GM19372 (cell line): ENCODE measurements around the gene TMEM63C.

ENCODE experiments used
- ATAC-seq: cut with Tn5 transposase; IDR thresholded peaks from one replicate; pipeline ENCODE4 v1.9.1; 2021; ENCODE audit warnings: mild to moderate bottlenecking, low read depth, moderate library complexity; ENCODE audit not compliant: unreplicated experiment

TMEM63C gene

DNA sequence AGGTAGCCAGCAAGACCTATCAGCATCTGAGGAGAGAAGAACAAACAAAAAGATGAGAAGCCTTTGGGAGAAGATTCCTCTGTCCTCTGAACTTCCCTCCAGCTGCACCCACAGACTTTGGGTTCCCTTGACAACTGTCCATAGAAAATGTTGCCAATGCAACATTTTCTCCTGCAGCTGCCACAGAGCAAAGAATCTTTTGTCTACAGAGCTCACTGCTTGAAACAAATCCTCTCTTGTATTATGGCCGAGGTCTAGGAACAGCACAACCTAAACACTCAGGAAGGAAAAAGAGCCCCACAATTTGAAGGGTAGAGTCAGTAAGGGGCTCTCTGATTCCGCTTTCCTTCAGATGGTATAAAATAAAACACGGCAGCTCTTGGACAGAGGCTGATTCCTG is 124.8 kb downstream of the TMEM63C start:
- no peak for ATAC-seq

DNA sequence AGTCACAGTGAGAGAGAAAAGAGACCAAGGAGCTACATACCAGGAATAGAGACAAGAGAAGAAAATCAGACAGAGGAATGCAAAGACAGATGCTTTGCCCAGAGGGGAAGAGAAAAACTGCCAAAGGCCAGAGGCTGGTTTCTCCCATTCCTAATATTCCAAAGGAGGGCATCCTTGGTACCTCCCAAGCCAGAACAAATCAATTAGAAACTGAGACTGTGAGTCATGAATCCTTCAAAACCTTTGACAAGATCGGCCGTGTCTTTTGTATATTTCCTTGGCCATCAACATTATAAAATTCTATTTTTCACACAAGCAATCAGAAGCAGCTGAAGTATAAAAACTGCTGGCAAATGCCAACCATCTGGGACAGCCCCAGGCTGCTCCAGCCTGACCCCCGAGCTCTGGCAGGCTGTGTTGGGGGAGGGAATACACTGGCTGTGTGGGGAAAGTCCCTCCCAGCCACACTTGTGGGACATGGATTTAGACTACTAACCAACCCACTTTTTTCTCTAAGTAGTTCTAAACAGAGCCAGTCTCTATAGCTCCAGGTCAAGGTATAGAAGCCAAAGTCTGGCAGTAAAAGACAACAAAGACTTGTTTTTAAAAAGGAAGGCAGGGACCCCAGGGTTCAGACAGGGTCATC is 125.4 kb downstream of the TMEM63C start:
- ATAC-seq = no peak
